Activated CD4-positive, alpha-beta T cell treated with anti-CD3 and anti-CD28 coated beads, Interleukin-2, amount 50 U/mL, for 24 hours (primary cell): ENCODE data around the gene CNR1.

Experiments used
- DNase-seq, 2 donors: peaks; one replicate each; pipeline ENCODE4 v3.0.0-alpha.2; 2020; ENCODE audit warnings: low read depth in 1 of 2, low spot score in 1 of 2

The CNR1 gene

DNA sequence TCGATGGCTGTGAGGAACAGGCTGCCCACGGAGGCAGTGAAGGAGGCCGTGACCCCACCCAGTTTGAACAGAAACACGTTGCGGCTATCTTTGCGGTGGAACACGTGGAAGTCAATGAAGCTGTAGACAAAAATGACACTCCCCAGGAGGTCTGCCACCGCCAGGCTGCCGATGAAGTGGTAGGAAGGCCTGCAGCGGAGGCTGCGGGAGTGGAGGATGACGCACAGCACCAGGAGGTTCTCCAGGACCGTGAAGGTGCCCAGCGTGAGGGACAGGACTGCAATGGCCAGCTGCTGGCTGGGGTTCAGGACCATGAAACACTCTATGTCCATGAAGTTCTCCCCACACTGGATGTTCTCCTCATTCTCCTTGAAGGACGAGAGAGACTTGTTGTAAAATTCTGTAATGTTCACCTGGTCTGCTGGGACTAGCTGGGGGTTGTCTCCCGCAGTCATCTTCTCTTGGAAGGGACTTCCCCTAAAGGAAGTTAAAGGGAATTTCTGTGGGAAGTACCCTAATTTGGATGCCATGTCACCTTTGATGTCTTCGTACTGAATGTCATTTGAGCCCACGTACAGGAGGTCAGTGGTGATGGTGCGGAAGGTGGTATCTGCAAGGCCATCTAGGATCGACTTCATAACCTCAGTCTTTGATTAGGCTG, 21.4 kb downstream of the CNR1 start:
- DNase-seq, result no peak

GRCh38 chr6:88143421-88144157, 22.6 kb downstream of the CNR1 start:
- DNase-seq, result no peak

- DNase-seq, result no peak
Observed at GRCh38 chr6:88142297-88142668, 23.9 kb downstream of the CNR1 start.

DNA sequence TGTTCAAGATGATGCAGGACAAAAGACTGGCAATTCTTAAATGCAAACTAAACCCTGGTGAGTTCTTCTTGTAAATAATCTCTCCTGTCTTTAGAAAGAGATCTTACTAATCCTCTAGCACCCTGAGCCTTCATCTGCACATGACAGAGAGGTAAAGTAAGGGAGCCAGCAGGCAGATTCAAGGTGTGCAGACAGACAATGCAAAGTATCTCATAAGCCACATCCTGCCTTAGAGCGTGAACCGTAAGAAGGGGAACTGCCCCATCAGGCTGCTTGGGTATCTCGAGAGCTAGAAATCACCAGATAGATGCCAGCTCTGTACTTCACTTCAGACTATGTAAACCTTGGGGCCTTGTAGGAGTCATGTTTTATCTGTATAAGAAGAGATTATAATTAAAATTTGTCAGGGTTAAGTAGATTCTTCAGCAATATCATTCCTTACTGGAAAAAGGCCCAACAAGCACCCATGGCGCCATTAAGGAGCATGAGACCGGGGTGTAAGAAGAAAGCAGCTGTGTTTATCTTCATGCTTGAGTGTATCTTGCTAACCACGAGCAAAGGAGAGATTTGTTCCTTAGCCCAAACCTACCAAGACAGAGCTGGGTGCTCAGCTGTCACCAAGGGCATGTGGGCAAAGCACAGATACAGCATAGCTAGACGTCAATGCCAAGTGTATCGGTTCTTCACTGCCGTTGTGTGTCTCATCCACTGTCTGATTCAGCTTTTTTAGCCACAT, 24.4 kb downstream of the CNR1 start:
- no peak for DNase-seq

DNA sequence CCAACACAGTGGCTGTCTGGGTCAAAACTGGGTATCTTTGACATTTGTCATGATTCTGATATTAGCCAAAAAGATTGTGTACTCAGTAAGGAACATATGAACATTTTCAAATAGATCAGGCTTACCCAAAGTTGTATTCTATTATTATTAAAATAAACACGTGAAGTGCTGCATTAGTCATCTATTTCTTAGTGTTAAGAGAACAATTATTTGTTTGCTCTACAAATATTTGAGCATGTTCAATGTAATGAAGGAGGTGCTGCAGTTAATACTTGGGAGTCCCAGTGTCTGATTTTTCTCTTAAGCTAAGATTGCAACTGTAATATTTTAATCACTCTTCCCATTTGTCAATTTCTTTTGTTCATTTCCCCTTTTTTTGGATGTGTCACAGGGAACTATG, 28.2 kb downstream of the CNR1 start:
- no peak for DNase-seq

DNA sequence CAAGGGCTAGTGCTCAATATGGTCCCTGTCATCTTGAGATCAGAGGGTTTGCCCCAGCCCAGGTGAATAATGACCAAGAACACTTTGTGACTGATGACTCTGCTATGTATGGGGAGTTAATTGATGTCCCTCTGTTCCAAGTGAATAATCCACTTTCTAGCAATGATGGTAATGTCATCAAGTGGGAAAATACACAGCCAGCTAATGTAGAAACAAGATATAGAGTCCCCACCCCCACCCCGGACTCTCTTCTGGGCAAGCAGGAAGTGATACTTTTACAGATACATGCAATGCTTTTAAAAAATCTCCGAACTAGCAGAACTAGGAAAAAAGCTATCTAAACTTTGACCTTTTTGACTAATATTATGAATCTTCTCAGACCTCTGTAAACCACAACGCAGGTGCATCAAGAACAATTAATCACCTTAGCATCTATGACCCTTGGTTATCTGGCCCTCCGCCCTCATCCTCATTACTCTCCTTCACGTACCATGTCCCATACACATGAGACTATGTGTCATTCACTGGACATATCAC, 30.5 kb downstream of the CNR1 start:
- DNase-seq, result no peak

DNA sequence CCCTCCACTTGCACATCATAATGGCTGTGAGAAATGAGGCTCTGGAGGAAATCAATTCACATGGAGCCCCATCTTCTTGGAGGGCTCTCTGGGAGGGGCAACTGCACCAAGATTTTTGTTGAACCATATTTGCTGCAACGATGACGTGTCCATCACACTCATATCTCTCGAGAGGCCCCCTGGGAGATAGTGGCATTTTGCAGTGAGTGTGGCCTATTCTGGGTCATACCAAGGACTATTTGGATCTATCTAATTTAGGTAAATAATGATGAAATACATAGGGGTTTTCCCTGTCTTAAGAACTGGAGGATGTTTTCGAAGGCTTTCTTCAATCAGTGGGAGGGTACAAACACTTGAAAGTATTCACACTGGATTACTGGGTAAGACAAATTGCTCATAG, 31.6 kb downstream of the CNR1 start:
- DNase-seq, result no peak

DNA sequence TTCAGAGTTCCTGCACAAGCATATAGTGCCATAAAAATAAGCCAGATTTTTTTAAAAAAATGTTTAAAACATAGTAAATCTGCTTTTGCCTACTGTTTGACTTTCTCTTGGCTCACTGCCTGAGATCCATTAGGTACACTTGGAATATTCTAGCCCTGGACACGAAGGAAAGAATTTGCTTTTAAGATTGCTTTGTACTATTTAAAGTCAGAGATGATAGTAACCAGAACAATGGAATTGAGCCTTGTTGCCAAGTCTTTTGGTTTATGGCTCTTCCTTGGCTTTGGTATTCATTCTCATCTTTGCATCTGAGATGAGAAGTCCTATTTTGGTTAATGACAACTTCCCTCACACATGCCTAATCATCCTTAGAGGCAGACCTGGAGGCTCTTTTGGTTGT, 32.4 kb downstream of the CNR1 start:
- DNase-seq, result no peak

GRCh38 chr6:88124925-88125557, 41.1 kb downstream of the CNR1 start:
- no peak for DNase-seq

- DNase-seq, result no peak
Observed at GRCh38 chr6:88120635-88121034, 45.5 kb downstream of the CNR1 start.

DNA sequence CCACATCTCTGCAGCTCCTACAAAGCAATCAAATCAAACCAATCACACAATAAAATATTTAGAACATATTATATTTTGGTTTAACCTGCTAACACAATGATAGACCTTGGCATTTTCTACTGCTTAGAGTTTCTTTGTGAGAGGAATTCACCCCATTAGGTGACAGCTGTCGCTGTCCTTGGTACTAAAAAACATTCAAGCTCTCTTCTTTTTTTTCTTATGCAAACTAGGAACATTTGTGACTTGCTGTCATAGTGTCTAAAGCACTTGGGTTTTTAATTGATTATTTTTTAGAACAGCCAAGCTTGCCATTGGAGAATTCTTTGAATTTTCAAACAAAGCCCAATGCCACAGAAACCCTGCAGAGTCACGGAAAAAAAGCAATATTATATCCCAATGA, 46.4 kb downstream of the CNR1 start:
- no peak for DNase-seq

DNA sequence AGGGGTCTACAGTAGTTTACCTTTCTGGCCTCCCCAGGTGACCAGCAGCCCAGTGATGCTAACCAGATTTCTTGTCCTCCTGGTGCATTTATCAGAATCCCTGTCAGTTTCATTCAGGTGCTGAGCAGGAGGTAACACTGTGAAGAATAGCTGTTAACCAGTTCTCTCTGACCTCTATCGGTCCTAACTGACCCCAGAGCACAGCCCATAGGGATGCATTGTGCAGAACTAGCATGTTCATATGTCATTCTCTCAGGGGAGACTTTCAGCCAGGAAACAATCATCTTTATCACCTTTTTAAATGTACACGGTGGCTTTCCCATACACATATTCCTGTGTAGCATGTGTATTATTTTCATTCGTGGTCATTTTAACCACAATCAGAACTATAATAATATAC, 49.9 kb downstream of the CNR1 start:
- no peak for DNase-seq

- no peak for DNase-seq
Observed at GRCh38 chr6:88115307-88115706, 50.8 kb downstream of the CNR1 start.

DNA sequence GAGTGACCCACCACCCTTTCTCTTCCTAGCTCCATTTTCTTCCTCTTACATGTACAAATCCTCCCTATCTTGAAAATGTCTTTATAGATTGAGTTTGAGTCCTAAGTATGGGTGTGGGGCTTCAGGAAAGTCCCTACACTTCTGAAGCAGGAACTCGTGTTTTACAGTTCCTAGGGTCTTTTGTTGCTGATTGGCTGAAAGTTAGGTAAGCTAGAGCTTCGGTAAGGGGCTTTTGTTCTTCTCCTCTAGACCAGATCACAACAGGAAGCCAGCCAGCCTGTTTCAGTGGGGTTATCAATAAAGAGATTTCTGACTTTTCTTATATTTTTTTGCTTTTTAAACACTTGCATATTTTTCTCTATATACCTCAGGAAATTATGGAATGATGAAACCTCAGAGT, 51.3 kb downstream of the CNR1 start:
- DNase-seq, result no peak

DNA sequence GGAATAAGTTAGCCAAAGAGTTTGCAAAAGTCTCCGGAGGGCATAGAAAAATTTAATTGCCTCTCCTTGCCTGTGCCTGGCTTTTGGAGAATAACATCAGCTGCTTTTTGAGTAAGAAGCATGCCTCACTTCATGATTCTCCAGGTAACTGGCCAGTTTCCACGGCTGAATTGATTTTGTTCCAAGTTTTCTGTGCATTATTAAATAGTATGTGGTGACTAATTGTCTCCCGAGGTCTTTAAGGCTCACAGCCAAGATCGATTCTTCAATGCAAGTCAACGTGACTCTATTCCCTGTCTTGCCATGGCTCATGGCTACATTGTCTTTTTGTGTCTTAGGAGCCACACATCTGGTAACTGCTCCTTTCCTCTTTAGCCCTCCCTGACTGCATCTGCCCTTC, 54.2 kb downstream of the CNR1 start:
- DNase-seq, result no peak

DNA sequence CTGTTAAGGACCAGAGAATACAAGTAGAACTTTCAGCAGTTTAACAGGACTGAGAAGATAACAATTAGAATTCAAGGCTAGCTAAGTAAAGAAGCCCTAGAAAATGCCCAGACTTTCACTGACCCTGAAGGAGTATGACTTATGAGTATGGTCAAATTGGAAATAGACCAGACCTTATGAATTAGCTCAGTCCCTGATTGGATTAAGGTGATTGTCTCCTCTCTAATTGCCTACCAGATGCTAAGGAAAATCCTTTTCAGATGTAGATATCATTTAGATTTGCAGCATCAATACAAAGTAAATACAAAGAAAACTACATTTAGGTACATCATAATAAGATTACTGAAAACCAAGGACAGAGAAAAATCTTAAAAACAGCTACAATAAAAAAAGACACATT, 58.9 kb downstream of the CNR1 start:
- DNase-seq, result no peak

GRCh38 chr6:88105741-88106340, 60.3 kb downstream of the CNR1 start:
- DNase-seq, result no peak
